Muscle of arm (tissue), 12 donors: ENCODE results near the gene PANX2. TPM values are rescaled to one million over a fixed set of nuclear protein-coding genes. Genes with fewer than 3 reads are reported as not detected.
"Not testable (repeated sequence)": the region's sequence is repeated elsewhere in the genome, so short reads cannot be mapped to it uniquely, and the experiment has no call there.

Experiments used
- DNase-seq: peaks from one replicate; pipeline ENCODE4 v3.0.0-alpha.2; 2013
- polyA plus RNA-seq, 12 donors: library from polyadenylated mRNA; unstranded; fragments of 120-200 nt; gene quantifications; one replicate each; pipeline ENCODE4 v1.2.1, GENCODE V29; 2013; ENCODE audit not compliant: insufficient read length in 12 of 12

Gene PANX2
- polyA plus RNA-seq, 12 donors: 0.05 to 0.43 (median 0.16) TPM; not detected in 5

DNA sequence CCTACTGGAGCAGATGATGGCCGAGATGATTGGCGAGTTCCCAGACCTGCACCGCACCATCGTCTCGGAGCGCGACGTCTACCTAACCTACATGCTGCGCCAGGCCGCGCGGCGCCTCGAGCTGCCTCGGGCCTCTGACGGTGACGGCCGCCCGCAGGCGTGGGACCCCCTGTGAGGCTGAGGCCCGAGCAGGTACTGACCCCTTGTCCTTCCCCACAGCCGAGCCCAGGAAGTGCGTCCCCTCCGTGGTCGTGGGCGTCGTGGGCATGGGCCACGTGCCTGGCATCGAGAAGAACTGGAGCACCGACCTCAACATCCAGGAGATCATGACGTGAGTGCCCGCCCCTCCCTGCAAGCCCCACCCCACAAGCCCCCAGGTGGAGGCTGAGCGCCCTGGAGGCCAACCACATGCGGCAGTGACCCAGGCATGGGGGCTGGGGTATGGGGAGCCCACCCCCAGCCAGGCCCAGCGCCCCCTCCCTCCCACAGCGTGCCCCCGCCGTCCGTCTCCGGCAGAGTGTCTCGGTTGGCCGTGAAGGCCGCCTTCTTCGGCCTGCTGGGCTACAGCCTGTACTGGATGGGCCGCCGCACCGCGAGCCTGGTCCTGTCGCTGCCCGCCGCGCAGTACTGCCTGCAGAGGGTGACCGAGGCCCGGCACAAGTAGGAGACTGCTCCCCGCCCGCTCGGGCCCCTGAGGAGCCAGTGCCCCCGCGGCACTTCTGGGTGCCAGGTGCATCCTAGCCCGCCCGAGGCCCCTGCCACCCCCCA lies 27.5 kb downstream of the PANX2 start:
- no peak for DNase-seq

DNA sequence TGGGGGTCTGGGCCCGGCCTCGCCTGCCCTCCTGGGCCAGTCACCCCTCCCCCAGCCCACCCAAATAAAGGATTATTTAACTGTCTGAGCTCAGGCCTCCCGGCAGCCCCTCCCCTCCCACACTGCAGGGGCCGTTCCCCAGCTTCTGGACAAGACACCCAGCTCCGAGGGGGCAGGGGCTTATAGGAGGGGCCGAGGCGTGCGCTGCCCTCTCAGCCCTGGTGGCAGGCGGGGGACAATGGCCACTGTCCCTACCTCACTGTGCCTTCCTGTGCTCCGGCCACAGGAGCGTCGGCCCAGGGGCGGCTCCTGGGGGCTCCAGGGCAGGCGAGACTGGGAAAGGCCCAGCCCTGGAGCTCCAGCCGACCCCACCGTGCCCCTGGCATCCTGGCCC lies 28.1 kb downstream of the PANX2 start:
- no peak for DNase-seq

DNA sequence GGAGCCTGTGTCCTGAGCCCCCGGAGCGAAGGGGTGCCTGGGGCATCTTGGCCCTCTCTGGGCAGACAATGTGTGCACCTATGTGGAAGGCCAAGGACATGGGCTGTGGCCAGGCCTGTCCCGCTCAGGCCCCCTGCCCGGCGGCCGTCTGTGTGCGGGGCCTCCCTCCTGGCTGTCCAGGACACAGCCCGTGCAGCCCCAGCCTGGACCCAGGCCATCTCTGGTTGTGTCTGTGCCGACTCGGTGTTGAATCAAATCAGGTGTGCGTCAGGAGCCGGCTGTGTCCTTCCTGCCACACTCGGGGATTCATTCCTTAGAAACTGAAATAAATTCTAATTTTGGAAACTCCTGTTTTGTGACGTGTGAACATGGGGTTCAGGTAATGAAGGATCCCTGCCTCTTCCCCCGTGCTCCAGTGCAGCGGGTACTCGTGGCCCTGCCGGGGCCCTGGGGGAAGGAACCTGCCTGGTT lies 28.8 kb downstream of the PANX2 start:
- DNase-seq: no peak

DNA sequence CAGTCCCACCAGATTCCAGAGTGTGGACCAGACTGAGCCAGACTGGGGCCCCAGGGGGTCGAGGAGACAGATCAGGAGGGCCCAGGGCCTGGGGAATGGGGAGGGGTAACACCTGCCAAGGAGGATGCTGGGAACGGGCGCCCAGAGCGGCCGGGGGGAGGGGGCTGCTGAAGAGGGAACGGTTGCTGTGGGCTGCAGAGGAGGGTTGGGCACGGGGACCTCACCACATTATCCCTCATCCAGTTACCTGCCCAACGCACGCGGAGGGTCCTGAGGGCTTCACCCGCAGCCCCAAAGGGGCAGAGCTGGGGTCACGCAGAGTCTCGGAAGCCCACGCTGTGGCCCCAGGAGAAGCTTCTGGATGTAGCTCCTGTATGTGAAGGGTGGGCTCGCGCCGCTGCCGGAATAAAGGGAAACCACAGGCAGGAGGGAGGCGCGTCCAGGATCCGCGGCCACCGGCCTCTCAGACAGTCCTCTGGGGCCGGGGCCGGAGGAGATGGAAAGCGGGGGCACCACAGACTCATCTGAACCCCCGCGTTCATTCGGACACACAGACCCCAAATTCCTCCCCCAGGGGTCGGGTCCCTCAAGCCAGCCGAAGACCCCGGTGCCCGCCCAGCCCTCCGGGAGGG lies 29.4 kb downstream of the PANX2 start:
- DNase-seq: no peak

DNA sequence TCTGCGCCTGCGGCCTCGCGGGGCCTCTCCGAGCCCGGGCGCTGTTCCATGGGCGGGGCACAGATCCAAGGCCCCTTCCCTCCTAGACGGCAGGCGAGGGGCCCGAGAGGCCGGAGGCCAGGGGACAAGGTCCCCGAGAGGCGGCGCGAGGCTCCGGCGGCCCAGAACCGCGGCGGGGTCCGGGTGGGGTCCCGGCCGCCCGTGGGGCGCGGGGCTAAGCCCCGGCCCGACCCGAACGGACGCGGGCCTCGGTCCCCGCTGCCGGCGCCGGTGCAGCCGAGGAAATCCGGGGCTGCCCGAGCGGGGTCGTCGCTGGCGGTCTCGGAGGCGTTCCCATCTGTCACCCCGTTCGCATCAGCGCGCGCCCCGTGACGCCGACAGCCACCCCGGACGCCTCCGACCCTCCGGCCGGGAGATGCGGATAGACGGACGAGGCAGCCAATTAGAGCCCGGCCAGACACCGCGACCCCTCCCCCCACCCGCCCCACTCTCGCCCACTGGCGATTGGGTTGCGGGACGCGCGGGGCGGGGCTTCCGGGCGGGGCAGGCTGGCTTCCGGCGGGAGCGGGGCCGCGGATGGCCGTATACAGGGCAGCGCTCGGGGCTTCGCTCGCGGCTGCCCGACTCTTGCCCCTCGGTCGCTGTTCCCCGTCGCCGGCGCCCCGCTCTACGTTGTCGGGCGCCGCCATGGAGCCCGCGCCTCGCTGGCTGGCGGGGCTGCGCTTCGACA lies 30.1 kb downstream of the PANX2 start, which contains the start of gene SELENOO:
SELENOO (plus strand) TSS at position 551 of the 730 bp plus-strand sequence; CDS start at position 577, 26 bp downstream.
- peak; percentile 94 for DNase-seq

DNA sequence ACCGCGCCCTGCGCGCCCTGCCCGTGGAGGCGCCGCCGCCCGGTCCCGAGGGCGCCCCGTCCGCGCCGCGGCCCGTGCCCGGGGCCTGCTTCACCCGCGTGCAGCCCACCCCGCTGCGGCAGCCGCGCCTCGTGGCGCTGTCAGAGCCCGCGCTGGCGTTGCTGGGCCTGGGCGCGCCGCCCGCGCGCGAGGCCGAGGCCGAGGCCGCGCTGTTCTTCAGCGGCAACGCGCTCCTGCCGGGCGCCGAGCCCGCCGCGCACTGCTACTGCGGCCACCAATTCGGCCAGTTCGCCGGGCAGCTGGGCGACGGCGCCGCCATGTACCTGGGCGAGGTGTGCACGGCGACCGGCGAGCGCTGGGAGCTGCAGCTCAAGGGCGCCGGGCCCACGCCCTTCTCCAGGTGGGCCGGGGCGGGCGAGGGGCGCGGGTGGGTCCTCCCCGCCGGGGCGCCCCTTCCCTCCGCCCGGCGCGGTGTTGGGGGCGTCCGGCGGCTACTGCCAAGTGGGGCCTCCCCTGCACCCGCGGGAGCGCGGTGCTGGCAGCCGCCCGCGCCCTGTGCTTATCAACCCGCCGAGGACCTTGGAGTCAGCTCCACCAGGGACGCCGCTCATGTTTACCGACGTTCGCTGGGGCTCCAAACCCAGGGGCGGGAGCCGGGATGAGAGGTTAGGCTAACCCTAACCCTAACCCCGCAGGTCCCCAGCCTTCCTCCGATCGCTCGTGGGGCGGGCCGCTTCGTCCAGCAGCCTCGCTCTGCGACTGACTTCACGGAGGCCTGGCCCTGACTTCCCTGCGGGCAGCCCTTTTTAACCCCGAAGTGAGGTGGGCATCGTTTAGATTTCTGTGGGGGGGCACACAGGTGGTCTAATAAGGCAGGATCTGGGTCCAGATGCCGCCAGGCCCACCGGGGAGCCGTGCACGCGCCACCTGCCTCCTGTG lies 30.9 kb downstream of the PANX2 start:
- no peak for DNase-seq

DNA sequence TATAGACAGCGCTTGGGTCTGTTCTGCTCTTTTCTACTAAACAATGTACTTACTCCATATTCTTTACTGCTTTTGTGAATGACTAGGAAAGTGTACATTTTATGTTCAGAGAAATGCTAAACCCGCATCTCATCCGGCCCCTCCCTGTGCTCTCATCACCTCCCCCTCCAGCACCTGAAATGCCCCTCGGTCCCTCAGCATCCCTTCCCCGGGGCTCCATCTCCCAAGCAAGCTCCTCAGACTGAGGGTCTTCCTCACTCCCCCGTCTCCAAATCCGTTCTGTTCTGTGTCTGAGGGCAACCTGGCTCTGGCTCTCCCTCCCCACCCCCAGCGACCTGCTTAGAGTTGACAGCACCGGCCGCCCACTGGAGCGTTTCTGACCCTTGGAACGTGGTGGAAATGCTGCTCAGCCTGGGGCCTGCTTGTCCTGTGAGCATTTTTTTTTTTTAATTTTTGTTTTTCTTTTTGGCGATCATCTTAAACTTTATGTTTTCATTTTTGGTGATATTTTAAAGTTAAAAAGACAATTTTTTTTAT lies 31.7 kb downstream of the PANX2 start:
- no peak for DNase-seq

DNA sequence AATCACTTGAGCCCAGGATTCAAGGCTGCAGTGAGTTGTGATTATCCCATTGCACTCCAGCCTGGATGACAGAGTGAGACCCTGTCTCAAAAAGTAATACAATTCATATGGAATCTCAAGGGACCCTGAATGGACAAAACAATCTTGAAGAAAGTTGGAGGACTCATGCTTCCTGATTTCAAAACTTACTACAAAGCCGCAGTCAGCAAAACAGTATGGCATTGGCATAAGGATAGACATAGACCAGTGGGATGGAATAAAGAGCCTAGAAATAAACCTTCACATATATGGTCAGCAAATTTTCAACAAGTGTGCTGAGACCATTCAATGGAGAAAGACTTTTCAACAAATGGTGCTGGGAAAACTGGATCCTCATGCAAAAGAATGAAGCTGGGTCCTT lies 32.8 kb downstream of the PANX2 start:
- no peak for DNase-seq

DNA sequence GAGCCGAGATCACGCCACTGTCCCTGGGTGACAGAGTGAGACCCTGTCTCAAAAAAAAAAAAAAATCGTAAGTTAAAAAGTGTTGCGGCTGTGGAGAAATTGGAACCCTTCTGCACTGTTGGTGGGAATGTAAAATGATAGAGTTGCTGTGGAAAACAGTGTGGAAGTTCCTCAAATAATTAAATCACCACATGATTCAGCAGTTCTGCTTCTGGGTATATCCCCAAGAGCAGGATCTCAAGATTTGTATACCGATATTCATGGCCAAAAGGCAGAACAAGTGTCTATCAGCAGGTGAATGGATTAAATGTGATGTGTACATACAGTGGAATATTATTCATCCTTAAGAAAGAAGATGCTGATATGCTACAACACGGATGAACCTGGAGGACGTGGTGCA lies 34.0 kb downstream of the PANX2 start:
- DNase-seq: no peak

DNA sequence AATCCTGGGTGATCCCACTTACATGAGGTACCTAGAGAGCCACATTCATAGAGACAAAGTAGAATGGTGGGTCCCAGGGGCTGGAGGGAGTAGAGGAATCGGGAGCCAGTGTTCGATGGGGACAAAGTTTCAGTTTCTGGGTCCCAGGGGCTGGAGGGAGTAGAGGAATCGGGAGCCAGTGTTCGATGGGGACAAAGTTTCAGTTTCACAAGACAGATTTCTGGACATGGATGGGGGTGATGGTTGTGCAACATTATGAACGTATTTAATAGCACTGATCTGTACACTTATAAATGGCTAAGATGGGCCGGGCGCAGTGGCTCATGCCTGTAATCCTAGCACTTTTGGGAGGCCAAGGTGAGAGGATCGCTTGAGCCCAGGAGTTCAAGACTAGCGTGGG lies 34.5 kb downstream of the PANX2 start:
- not testable (repeated sequence) for DNase-seq

DNA sequence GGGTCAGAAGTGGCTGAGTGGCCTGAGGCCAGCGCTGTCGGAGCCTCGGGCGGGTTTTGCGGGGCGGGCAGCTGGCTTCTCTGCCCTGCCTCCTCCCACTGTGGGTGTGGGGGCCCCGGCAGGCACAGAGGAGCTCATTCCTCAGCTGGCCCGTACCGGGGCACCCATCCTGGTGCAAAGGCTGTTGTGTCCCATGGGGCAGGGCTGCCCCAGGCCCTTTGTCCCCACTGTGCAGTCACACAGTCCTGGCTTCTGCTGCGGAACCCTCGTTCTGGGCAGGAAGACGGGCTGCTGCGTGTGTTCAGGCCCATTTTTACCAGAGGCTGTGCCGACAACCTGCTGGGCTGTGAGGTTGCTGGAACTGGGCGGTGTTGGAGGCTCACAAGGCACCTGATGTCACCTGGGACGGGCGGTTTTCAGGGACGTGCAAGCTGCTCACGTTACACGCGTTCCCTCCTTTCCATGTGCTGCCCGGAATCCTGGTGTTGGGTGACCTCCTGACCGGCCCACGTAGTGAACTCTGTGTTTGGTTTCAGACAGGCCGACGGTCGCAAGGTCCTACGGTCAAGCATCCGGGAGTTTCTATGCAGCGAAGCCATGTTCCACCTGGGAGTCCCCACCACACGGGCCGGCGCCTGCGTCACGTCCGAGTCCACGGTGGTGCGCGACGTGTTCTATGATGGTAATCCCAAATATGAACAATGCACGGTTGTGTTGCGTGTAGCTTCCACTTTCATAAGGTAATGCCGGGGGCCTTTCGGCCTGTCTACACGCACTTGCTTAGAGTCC lies 35.4 kb downstream of the PANX2 start:
- DNase-seq: no peak

DNA sequence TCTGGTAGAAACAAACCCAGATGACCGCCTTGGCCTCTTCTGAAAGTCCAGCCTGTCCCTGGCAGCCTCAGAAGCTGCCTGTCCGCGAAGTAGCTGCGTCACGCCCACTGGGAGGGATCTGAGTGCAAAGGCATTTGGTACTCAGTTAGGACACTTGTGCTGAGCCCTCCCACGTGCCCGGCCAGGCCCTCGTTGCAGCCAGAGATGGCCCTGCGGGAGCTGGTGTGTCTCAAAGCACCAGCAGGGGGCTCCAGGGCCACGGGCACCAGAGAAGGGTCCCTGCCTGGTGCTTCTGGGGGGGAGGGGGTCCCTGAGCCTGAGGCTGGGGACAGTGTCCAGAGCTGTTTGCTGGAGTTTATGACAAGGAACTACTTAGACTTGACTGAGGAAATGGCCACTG lies 36.1 kb downstream of the PANX2 start:
- no peak for DNase-seq

DNA sequence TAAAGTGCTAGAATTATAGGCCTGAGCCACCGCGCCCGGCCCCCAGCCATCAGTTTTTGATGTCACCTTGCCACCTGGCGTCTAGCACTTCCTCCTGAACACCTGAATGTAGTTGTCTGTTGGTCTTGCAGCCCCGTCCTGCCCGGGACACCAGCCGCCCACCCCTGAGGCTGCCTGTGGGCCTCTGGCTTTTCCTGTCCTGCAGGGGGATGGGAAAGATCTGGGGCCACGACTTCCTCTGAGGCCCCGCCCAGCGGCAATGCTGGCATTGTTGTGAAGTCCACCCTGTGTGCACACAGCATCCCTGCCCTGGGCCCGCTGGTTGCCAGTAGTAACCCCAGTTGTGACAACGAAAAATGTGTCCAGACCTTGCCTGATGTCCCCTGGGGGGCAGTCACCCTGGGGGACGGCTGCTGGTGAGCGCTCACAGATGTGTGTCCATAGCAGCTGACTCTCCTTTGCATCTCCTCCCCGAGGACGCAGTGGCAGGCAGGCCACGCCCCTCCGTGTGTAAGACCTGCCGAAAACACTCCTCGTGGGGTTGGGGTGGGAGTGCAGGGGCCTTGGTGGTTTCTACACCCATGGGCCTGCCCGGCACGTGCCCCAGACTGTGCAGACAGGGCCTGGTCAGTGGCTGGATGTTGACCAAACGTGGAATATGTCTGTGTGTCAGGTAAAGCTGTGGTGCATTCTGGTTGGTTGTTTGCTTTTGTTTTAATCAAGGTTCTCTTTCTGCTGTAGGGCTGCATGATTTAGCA lies 37.0 kb downstream of the PANX2 start:
- DNase-seq: no peak

DNA sequence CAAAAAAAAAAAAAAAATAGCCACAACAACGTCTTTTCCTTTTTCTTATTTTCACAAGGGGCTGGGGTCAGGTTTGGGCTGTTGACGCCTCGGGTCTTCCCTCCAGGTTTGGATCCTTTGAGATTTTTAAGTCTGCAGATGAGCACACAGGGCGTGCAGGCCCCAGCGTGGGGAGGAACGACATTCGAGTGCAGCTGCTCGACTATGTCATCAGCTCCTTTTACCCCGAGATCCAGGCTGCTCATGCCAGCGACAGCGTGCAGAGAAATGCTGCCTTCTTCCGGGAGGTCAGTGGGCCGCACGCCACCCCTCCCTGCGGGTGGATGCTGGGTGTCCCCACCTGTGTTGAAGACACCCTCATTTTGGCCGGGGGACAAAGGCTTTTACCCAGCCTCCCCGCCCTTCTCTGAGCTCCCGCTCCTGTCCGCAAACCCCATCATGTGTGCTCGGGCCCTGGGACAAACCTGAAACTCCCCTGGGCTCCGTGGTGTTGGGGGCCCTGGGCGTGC lies 38.0 kb downstream of the PANX2 start:
- no peak for DNase-seq

DNA sequence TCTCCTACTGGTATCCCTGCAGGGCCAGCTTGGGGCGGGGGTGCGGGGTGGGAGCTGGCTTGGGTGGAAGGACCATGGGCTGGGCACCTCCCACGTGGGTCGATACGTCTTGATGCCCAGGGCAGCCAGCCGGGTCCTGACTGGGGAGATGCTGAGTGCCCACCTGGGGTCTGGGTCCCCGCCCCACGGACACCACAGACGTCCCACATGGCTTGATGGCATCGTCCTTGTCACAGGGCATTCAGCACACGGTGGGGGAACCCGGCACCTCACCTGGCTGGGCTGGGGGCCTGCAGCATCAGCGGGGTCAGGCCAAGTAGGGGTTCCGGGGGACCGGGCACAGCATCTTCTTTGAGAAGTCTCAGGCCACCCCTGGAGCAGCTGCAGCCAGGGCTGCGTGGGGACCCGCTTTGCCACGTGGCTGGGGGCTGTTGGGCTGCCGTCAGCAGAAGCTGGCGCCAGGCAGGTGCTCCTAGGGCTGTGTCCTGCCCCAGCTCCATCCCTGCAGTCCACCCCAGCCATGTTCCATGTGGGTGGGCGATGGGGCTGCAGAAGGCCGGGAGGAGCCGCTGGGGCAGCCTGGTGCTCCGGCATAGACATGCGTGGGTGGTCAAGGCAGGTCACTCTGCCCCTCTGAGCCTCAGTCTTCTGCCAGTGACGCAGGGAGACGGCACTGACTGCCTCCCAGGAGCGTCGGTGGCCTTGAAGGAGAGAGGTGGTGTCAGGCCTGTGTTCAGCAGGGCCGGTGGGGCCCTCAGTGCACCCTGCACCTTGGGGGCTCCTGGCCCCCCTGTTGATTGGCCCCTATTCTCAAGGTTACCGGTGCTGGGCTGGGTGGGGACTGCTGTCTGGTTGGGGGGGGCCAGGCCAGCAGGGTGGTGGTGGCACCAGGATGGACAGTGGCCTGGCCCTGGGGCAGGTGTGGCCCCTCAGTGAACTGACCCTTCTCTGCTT lies 38.7 kb downstream of the PANX2 start:
- no peak for DNase-seq

DNA sequence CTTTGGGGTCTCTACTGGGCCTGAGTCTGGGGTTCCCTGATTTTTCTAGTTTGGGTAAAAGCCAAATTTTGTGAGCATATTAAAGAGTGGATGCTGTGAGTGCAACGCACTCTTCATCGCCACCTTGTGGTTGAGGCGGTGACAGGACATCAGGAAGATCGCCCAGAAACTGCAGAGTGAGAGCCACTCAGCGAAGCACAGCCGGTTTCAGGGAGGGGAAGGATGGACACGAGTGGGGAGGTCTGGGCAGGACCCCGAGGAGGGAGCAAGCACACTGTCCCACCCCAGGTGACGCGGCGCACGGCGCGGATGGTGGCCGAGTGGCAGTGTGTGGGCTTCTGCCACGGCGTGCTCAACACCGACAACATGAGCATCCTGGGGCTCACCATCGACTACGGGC lies 39.4 kb downstream of the PANX2 start:
- DNase-seq: peak; percentile 67

DNA sequence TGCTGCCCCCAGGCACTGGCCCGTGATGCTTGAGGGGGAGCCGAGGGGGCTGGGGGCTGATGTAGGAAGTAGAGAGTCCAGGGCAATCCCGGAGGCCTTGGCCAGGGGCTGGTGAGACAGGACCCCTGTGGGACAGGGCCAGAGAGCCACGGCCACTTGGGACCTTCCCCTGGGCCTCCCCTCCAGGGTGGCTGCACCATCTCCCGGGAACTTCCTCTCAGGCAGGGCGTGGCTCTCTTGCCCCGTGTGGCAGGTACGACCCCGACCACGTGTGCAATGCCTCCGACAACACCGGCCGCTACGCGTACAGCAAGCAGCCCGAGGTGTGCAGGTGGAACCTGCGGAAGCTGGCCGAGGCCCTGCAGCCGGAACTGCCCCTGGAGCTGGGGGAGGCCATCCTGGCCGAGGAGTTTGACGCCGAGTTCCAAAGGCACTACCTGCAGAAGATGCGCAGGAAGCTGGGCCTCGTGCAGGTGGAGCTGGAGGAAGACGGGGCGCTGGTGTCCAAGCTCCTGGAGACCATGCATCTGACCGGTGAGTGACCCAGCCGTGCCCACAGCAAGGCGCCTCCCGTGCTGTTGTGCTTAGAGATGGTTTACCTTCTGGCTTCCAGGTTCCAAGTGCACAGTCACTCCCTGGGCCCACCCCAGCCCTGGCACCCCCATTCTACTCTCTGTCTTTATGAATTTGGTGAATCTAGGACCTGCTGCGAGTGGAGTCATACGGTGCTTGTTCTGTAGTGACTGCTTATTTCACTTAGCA lies 40.0 kb downstream of the PANX2 start:
- DNase-seq: no peak
